ENCODE data around the gene KASH5.

KASH5 gene

GRCh38 chr19:49396738-49397505 lies 8.9 kb downstream of the KASH5 start:
- DNase-seq = no peak

GRCh38 chr19:49398001-49398615 lies 10.1 kb downstream of the KASH5 start:
- DNase-seq = no peak

- DNase-seq = no peak
Measured at GRCh38 chr19:49398931-49399330, 10.9 kb downstream of the KASH5 start.

- DNase-seq = no peak
Measured at GRCh38 chr19:49400029-49400428, 12.0 kb downstream of the KASH5 start.

GRCh38 chr19:49403404-49404187 lies 15.5 kb downstream of the KASH5 start:
- peak in 1 of 2 donors; percentile 22 for DNase-seq

GRCh38 chr19:49407079-49407478 lies 19.0 kb downstream of the KASH5 start:
- no peak for DNase-seq

GRCh38 chr19:49407482-49408015 lies 19.5 kb downstream of the KASH5 start:
- DNase-seq = no peak

- no peak for DNase-seq
Measured at GRCh38 chr19:49408816-49409440, 20.9 kb downstream of the KASH5 start.

GRCh38 chr19:49409441-49410029 lies 21.5 kb downstream of the KASH5 start:
- DNase-seq = peak; percentile 40 to 50

GRCh38 chr19:49411681-49412326 lies 23.8 kb downstream of the KASH5 start:
- no peak for DNase-seq

- no peak for DNase-seq
Measured at GRCh38 chr19:49413348-49413747, 25.3 kb downstream of the KASH5 start.

- no peak for DNase-seq
Measured at GRCh38 chr19:49414256-49414655, 26.2 kb downstream of the KASH5 start.

- DNase-seq = no peak
Measured at GRCh38 chr19:49415102-49415809, 27.2 kb downstream of the KASH5 start.

- DNase-seq = no peak
Measured at GRCh38 chr19:49415810-49416200, 27.8 kb downstream of the KASH5 start.

GRCh38 chr19:49417088-49417487 lies 29.0 kb downstream of the KASH5 start:
- DNase-seq = no peak

- no peak for DNase-seq
Measured at GRCh38 chr19:49418511-49418910, 30.5 kb downstream of the KASH5 start.

- DNase-seq = no peak
Measured at GRCh38 chr19:49419173-49419572, 31.1 kb downstream of the KASH5 start.

GRCh38 chr19:49420227-49420626 lies 32.2 kb downstream of the KASH5 start:
- DNase-seq = no peak

GRCh38 chr19:49421039-49421877 lies 33.2 kb downstream of the KASH5 start:
- DNase-seq = peak; percentile 44 to 49

GRCh38 chr19:49421878-49422202 lies 33.8 kb downstream of the KASH5 start:
- no peak for DNase-seq

Data from CD4-positive, alpha-beta T cell treated with Interleukin-1 beta for 1 hour (primary cell).